ENCODE measurements around the gene REG3G.
A peak's percentile ranks its signal among the peaks of the same experiment; 100 is the strongest.

Gene REG3G

GRCh38 chr2:79025421-79025820 lies at the start of gene REG3G:
Gene REG3G (plus strand): TSS chr2:79025702. CDS start chr2:79026094, 392 bp downstream.
- no peak for DNase-seq

- peak; percentile 99 for DNase-seq
These were observed 47.8 kb upstream of the REG3G start for GRCh38 chr2:78977661-78978145.

- DNase-seq = no peak
These were observed 47.2 kb upstream of the REG3G start for GRCh38 chr2:78978340-78978739.

- DNase-seq = peak; percentile 56
These were observed 45.9 kb upstream of the REG3G start for GRCh38 chr2:78979380-78980151.

- no peak for DNase-seq
These were observed 45.4 kb upstream of the REG3G start for GRCh38 chr2:78980152-78980465.

GRCh38 chr2:78980871-78981270 lies 44.6 kb upstream of the REG3G start:
- DNase-seq = peak; percentile 24

GRCh38 chr2:78982638-78983330 lies 42.7 kb upstream of the REG3G start:
- DNase-seq = peak; percentile 43

- DNase-seq = no peak
These were observed 41.1 kb upstream of the REG3G start for GRCh38 chr2:78984386-78984785.

GRCh38 chr2:78985558-78985957 lies 39.9 kb upstream of the REG3G start:
- DNase-seq = no peak

- no peak for DNase-seq
These were observed 36.5 kb upstream of the REG3G start for GRCh38 chr2:78989051-78989450.

GRCh38 chr2:78992451-78992806 lies 33.1 kb upstream of the REG3G start:
- no peak for DNase-seq

- no peak for DNase-seq
These were observed 32.5 kb upstream of the REG3G start for GRCh38 chr2:78992807-78993517.

GRCh38 chr2:78993518-78994148 lies 31.9 kb upstream of the REG3G start:
- no peak for DNase-seq

GRCh38 chr2:78994789-78995188 lies 30.7 kb upstream of the REG3G start:
- no peak for DNase-seq

- peak; percentile 21 for DNase-seq
These were observed 26.1 kb upstream of the REG3G start for GRCh38 chr2:78999406-78999805.

GRCh38 chr2:79000008-79000576 lies 25.4 kb upstream of the REG3G start:
- DNase-seq = peak; percentile 78

- no peak for DNase-seq
These were observed 24.2 kb upstream of the REG3G start for GRCh38 chr2:79001285-79001684.

GRCh38 chr2:79004680-79005079 lies 20.8 kb upstream of the REG3G start:
- DNase-seq = no peak

- DNase-seq = no peak
These were observed 20.3 kb upstream of the REG3G start for GRCh38 chr2:79005216-79005615.

GRCh38 chr2:79009388-79009787 lies 16.1 kb upstream of the REG3G start:
- DNase-seq = no peak

GRCh38 chr2:79011496-79011895 lies 14.0 kb upstream of the REG3G start:
- no peak for DNase-seq

GRCh38 chr2:79013629-79014028 lies 11.9 kb upstream of the REG3G start:
- no peak for DNase-seq

- no peak for DNase-seq
These were observed 9.2 kb upstream of the REG3G start for GRCh38 chr2:79016342-79016741.
